GM12878 (cell line): ENCODE results near the gene GSX1. TPM values are rescaled to one million over a fixed set of nuclear protein-coding genes. Genes with fewer than 3 reads are reported as not detected.

ENCODE experiments used
- ATAC-seq: fragments of 200-7000 bp; cut with Tn5 transposase; 3 replicates; pipeline ENCODE4 v1.9.1; 2020; ENCODE audit warnings: mild to moderate bottlenecking, moderate library complexity
- BruUV-seq: library from RNA; stranded (reverse); fragments of 400-500 nt; replicated peaks from 2 replicates; lab custom pipeline; 2021; lab: Mats Ljungman, UMichigan
- CTCF ChIA-PET: fragments of 300-600 bp; sonication (Branson Sonifier 250); formaldehyde crosslinking; extraction: SDS; loops from one replicate; lab custom pipeline; 2021; ENCODE audit warnings: inconsistent platforms; lab: Yijun Ruan, JAX
- POLR2A ChIA-PET: fragments of 350-600 bp; formaldehyde crosslinking; extraction: SDS; loops from one replicate; lab custom pipeline; 2021; ENCODE audit warnings: inconsistent platforms; lab: Charles Lee
- RAD21 ChIA-PET: fragments of 300-600 bp; sonication (Branson Sonifier 250); formaldehyde crosslinking; loops from one replicate; lab custom pipeline; 2023; ENCODE audit warnings: antibody characterized with exemption; ENCODE audit not compliant: unreplicated experiment; lab: Charles Lee
- SMC1A ChIA-PET: fragments of 300-600 bp; sonication (Branson Sonifier 250); formaldehyde crosslinking; loops from one replicate; lab custom pipeline; 2023; ENCODE audit not compliant: unreplicated experiment, uncharacterized antibody; lab: Charles Lee
- DNase-seq: peaks from one replicate; pipeline ENCODE4 v3.0.0-alpha.2; 2011; ENCODE audit warnings: low read depth, low spot score
- FAIRE-seq: peaks from 3 replicates; lab custom pipeline; 2011; peaks lifted over from hg19 to GRCh38; lab: Jason Lieb, UNC
- H2AFZ ChIP-seq: 2 replicates; pipeline ENCODE4 v1.6.0; 2011; ENCODE audit warnings: low read depth, low read length, control low read depth; ENCODE audit not compliant: control insufficient read depth
- H3K27ac ChIP-seq: 2 replicates; pipeline ENCODE4 v1.5.1; 2011; ENCODE audit warnings: control low read depth; ENCODE audit not compliant: control insufficient read depth, insufficient read depth
- H3K27me3 ChIP-seq, 2 experiments: replicated peaks in 1 of 2; 2 replicates each; pipeline versions ENCODE4 v1.6.0 to v1.6.1; 2011; ENCODE audit warnings: low read length in 1 of 2; ENCODE audit not compliant: control insufficient read depth in 2 of 2, insufficient read depth in 2 of 2
- H3K36me3 ChIP-seq, 2 experiments: 2 replicates each; pipeline ENCODE4 v1.5.1; 2011; ENCODE audit warnings: low read length in 1 of 2; ENCODE audit not compliant: control insufficient read depth in 2 of 2, insufficient read depth in 2 of 2
- H3K4me1 ChIP-seq: 2 replicates; pipeline ENCODE4 v1.6.1; 2011; ENCODE audit warnings: mild to moderate bottlenecking, low read length, moderate library complexity, mixed read lengths; ENCODE audit not compliant: control insufficient read depth, insufficient read depth
- H3K4me2 ChIP-seq: 2 replicates; pipeline ENCODE4 v1.6.0; 2011; ENCODE audit warnings: control low read depth; ENCODE audit not compliant: control insufficient read depth, insufficient read depth
- H3K4me3 ChIP-seq: fragments of 200-600 bp; sonication (generic); 2 replicates; pipeline ENCODE4 v1.5.1; 2016
- H3K79me2 ChIP-seq: 2 replicates; pipeline ENCODE4 v1.6.0; 2011; ENCODE audit warnings: low read length; ENCODE audit not compliant: control insufficient read depth, insufficient read depth
- H3K9ac ChIP-seq: 2 replicates; pipeline ENCODE4 v1.8.0; 2011; ENCODE audit warnings: low read length, control low read depth, mixed read lengths; ENCODE audit not compliant: control insufficient read depth, insufficient read depth
- H3K9me3 ChIP-seq: replicated peaks from 3 replicates; pipeline ENCODE4 v1.5.1; 2011; ENCODE audit warnings: mild to moderate bottlenecking, low read length; ENCODE audit not compliant: control insufficient read depth, insufficient read depth
- H4K20me1 ChIP-seq: 2 replicates; pipeline ENCODE4 v1.6.0; 2011; ENCODE audit not compliant: control insufficient read depth, insufficient read depth
- BHLHE40 ChIP-seq, 2 experiments: fragments of 450-650 bp in 1 of 2; IDR thresholded peaks; 2 replicates each; pipeline ENCODE4 v1.6.1; 2011 to 2017; ENCODE audit warnings: low read depth in 2 of 2, borderline replicate concordance in 1 of 2, improper control_type of control experiment in 1 of 2, low read length in 1 of 2, mild to moderate bottlenecking in 1 of 2
- CBFB ChIP-seq: IDR thresholded peaks from 2 replicates; pipeline ENCODE4 v1.6.1; 2016; ENCODE audit warnings: antibody characterized with exemption, low read depth
- EED ChIP-seq: sonication (generic); IDR thresholded peaks from 2 replicates; pipeline ENCODE4 v1.6.1; 2016; ENCODE audit warnings: antibody characterized with exemption, low read depth
- FOS ChIP-seq: IDR thresholded peaks from 3 replicates; pipeline ENCODE4 v1.6.1; 2011; ENCODE audit warnings: borderline replicate concordance; ENCODE audit not compliant: insufficient read length; ENCODE audit errors: extremely low read depth
- HDAC2 ChIP-seq: fragments of 200-600 bp; sonication (generic); IDR thresholded peaks from 2 replicates; pipeline ENCODE4 v1.6.1; 2017
- IKZF1 ChIP-seq: fragments of 450-650 bp; conservative IDR thresholded peaks from 2 replicates; pipeline ENCODE4 v1.6.1; 2017; ENCODE audit warnings: antibody characterized with exemption, mild to moderate bottlenecking
- KDM1A ChIP-seq: fragments of 200-600 bp; sonication (generic); IDR thresholded peaks from 2 replicates; pipeline ENCODE4 v1.6.1; 2016; ENCODE audit warnings: borderline replicate concordance
- LARP7 ChIP-seq: fragments of 450-650 bp; IDR thresholded peaks from 2 replicates; pipeline ENCODE4 v1.6.1; 2017; ENCODE audit warnings: mild to moderate bottlenecking
- MTA2 ChIP-seq: fragments of 450-650 bp; IDR thresholded peaks from 2 replicates; pipeline ENCODE4 v1.6.1; 2016; ENCODE audit warnings: low read depth, mild to moderate bottlenecking, moderate library complexity
- MYC ChIP-seq: IDR thresholded peaks from 2 replicates; pipeline ENCODE4 v1.6.1; 2011; ENCODE audit warnings: mild to moderate bottlenecking, low read length, moderate library complexity, inconsistent platforms; ENCODE audit not compliant: insufficient read depth, insufficient replicate concordance, insufficient read length, severe bottlenecking
- NFYB ChIP-seq: IDR thresholded peaks from 2 replicates; pipeline ENCODE4 v1.6.1; 2011; ENCODE audit warnings: low read depth, mild to moderate bottlenecking, low read length, improper control_type of control experiment, moderate library complexity; ENCODE audit not compliant: insufficient read depth
- POLR2AphosphoS2 ChIP-seq: IDR thresholded peaks from 2 replicates; pipeline ENCODE4 v1.6.1; 2011; ENCODE audit warnings: low read depth, mild to moderate bottlenecking, low read length, improper control_type of control experiment, moderate library complexity
- RAD21 ChIP-seq: IDR thresholded peaks from 2 replicates; pipeline ENCODE4 v1.6.1; 2011; ENCODE audit warnings: mild to moderate bottlenecking, low read depth, low read length, moderate library complexity; ENCODE audit not compliant: insufficient read depth
- SMC3 ChIP-seq: IDR thresholded peaks from 2 replicates; pipeline ENCODE4 v1.6.1; 2011; ENCODE audit warnings: low read length, improper control_type of control experiment, borderline replicate concordance
- SREBF2 ChIP-seq: IDR thresholded peaks from 2 replicates; pipeline ENCODE4 v1.6.1; 2012; ENCODE audit warnings: mild to moderate bottlenecking, low read length
- SUPT20H ChIP-seq: IDR thresholded peaks from 2 replicates; pipeline ENCODE4 v1.6.1; 2011; ENCODE audit warnings: low read depth, mild to moderate bottlenecking, low read length, moderate library complexity, borderline replicate concordance; ENCODE audit not compliant: control insufficient read depth
- TBL1XR1 ChIP-seq: IDR thresholded peaks from 2 replicates; pipeline ENCODE4 v1.6.1; 2012; ENCODE audit warnings: low read depth, low read length, improper control_type of control experiment
- YY1 ChIP-seq: IDR thresholded peaks from 2 replicates; pipeline ENCODE4 v1.6.1; 2011; ENCODE audit warnings: low read depth, mild to moderate bottlenecking, low read length
- WGBS: methylation state at CpG from one replicate; pipeline ENCODE4 v1.1.6; 2016; ENCODE audit warnings: low lambda C conversion rate; ENCODE audit not compliant: insufficient replicate concordance, insufficient coverage; ENCODE audit errors: missing lambda C conversion rate; 5-methylcytosine and 5-hydroxymethylcytosine counted together
- in situ Hi-C: fragments of 300-500 bp; cut with MboI; formaldehyde crosslinking; loops from 9 replicates; pipeline ENCODE4 v1.14.3; 2018; ENCODE audit warnings: mixed read lengths
- intact Hi-C: fragments of 100-400 bp; cut with micrococcal nuclease; formaldehyde crosslinking; loops from one replicate; pipeline ENCODE4 v1.14.2; 2022; ENCODE audit not compliant: unreplicated experiment
- polyA plus RNA-seq, 11 experiments: library from polyadenylated mRNA; depleted of rRNA in 4 of 11; unstranded in 6 of 11; stranded (reverse) in 5 of 11; fragments of >200 nt; fragmentation: Nextera tagmentation in 4 of 11; fragmentation: Illumina TruSeq in 1 of 11; extraction: Ambion mirVana in 4 of 11; extraction: Trizol in 1 of 11; gene quantifications; 1 replicate in 1 of 11; 2 replicates in 10 of 11; pipeline versions ENCODE4 v1.2.1 to v1.2.3, GENCODE V29; 2011 to 2016; ENCODE audit warnings: inconsistent platforms in 2 of 11, missing spikeins in 2 of 11, low read depth in 1 of 11
- total RNA-seq, 4 experiments: library from RNA; depleted of rRNA in 3 of 4; stranded (reverse); fragments of >200 nt in 3 of 4; fragmentation: Illumina TruSeq in 1 of 4; extraction: Trizol in 1 of 4; gene quantifications; 2 replicates each; pipeline versions ENCODE4 v1.2.1 to v1.2.3, GENCODE V29; 2013 to 2021
- TF ChIP-seq, protein P1 (sequence below), 3 experiments: IDR thresholded peaks in 2 of 3; conservative IDR thresholded peaks in 1 of 3; 2 replicates each; pipeline ENCODE4 v1.5.1; 2011; ENCODE audit warnings: low read depth in 3 of 3, low read length in 3 of 3, mild to moderate bottlenecking in 3 of 3, control low read depth in 2 of 3, moderate library complexity in 2 of 3, inconsistent platforms in 1 of 3, mixed read lengths in 1 of 3; ENCODE audit not compliant: control insufficient read depth in 2 of 3, insufficient read depth in 1 of 3; ENCODE audit errors: extremely low read depth in 1 of 3

Gene GSX1
- total and polyA plus RNA-seq, 10 of the 15 experiments (the other 5 are each of a cell fraction or from before 2014, with no cell fraction given) = not detected

DNA sequence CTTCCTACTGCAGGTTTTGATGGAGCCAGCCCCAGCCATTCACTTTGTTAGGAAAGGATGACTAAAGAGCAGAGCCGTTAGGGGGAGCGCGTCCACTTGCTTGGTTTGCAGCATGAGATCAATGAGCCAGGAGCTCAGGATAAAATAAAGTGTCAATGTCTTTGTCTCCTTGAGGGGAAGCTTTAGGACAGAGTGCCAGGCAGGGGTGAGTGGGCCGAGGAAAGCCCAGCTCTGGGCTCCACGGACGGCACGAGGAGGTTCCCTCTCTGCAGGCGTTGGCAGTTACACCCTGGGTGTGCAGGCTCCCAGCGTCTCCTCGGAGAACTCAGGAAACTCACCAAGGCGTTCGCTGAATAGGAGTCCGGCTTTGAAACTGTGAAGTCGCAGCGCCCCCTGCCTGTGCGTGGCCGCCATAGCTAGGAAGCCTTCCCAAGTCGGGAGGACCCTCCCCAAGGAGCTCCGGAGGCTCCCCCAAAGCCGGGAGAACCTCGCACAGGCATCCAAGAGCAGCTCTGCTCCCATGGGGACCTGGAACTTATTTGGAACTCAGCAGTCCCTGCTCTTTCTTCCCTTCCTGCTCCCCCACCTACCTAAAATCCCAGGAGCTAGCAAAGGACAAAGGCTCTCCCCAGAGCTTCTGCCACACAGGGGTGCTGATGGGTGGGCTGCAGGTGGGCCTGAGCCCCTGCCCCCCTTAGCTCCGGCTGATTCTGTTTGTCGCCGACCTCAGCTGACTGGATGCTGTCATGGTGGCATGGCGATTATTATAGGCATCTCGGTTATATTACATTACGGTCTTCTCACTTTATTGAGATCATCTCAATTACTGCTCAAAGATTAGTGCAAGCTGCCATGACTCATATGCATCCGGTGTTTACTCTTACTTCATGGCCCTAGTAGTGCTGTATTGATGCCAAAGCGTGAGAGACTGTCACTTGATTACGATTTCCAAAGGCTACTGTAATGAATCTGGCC is 34.4 kb downstream of the GSX1 start:
- WGBS = 11% methylated on average over 29 of the region's 30 CpGs
- BruUV-seq = no TSS peak
- POLR2A ChIA-PET = interaction anchor here (0.6 kb wide), 1 partner anchor 168 kb away, joined by 4 read pairs; no protein-coding TSS in a partner anchor
- TF ChIP-seq MYC (no peak), POLR2AphosphoS2 (no peak), CBFB (no peak), LARP7 (peak; percentile 53; the same call in 1 of the 2 replicates), SREBF2 (no peak), BHLHE40 (IDR thresholded peaks at IDR 0.05; ENCODE audit: borderline replicate concordance in 1 of 2, low read depth in 2 of 2, low read length in 1 of 2) (0 out of 4 replicates have a peak, but pooled peaks of 1 of the 2 experiments have one; percentile 16), KDM1A (no peak), SUPT20H (no peak), FOS (no peak), SMC3 (peak; percentile 96), NFYB (no peak), TBL1XR1 (no peak), MTA2 (no peak), YY1 (peak; percentile 61; the same call in 1 of the 2 replicates), RAD21 (peak; percentile 87), EED (peak; percentile 22; the same call in 1 of the 2 replicates), IKZF1 (0 out of 2 replicates have a peak, but pooled peaks have one; percentile 33), HDAC2 (no peak)
- TF ChIP-seq, protein P1, sequence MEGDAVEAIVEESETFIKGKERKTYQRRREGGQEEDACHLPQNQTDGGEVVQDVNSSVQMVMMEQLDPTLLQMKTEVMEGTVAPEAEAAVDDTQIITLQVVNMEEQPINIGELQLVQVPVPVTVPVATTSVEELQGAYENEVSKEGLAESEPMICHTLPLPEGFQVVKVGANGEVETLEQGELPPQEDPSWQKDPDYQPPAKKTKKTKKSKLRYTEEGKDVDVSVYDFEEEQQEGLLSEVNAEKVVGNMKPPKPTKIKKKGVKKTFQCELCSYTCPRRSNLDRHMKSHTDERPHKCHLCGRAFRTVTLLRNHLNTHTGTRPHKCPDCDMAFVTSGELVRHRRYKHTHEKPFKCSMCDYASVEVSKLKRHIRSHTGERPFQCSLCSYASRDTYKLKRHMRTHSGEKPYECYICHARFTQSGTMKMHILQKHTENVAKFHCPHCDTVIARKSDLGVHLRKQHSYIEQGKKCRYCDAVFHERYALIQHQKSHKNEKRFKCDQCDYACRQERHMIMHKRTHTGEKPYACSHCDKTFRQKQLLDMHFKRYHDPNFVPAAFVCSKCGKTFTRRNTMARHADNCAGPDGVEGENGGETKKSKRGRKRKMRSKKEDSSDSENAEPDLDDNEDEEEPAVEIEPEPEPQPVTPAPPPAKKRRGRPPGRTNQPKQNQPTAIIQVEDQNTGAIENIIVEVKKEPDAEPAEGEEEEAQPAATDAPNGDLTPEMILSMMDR (IDR thresholded peaks at IDR 0.05 in 2 of 3, conservative IDR thresholded peaks at IDR 0.05 in 1 of 3; ENCODE audit: control insufficient read depth in 2 of 3, extremely low read depth in 1 of 3, insufficient read depth in 1 of 3, low read depth in 3 of 3, low read length in 3 of 3) = peak; percentile 87 to 96 (median 94)

More for the DNA sequence above, 34.4 kb downstream of the GSX1 start:
- Histone ChIP-seq H3K79me2 (no peaks in the 10 kb centered on the region), H2AFZ (no peak overlapping the region), H3K9ac (no peak overlapping the region), H3K4me1 (no peaks in the 10 kb centered on the region), H3K4me2 (peak overlapping the region; percentile 28; the same call in 1 of the 2 replicates), H3K4me3 (no peak overlapping the region), H3K27ac (no peak overlapping the region), H3K27me3 (peaks cover 2 to 6% of the 10 kb centered on the region in 2 experiments), H4K20me1 (no peaks in the 10 kb centered on the region; the same call in 1 of the 2 replicates), H3K9me3 (no peaks in the 10 kb centered on the region), H3K36me3 (no peaks in the 10 kb centered on the region)
- ChIA-PET SMC1A (interaction anchor here (0.6 to 7.8 kb wide), 48 partner anchors 8 to 880 kb away, joined by 3 to 112 read pairs (median 4); no protein-coding TSS in a partner anchor), CTCF (interaction anchor here (0.5 to 8.7 kb wide), 87 partner anchors 8 to 972 kb away, joined by 3 to 360 read pairs (median 5); partner anchors contain the start of genes CDX2, POLR1D and URAD), RAD21 (interaction anchor here (0.7 to 7.6 kb wide), 45 partner anchors 11 to 880 kb away, joined by 3 to 163 read pairs (median 4); no protein-coding TSS in a partner anchor)
- peak; percentile 12 for DNase-seq
- intact Hi-C loops = loop anchor here (1.0 to 5.0 kb wide), 7 partner anchors 56 to 839 kb away; no protein-coding TSS in a partner anchor
- FAIRE-seq = peak; percentile 23
- in situ Hi-C loops = loop anchor here (5.0 kb wide), 3 partner anchors 156 to 844 kb away; no protein-coding TSS in a partner anchor
- ATAC-seq = peak; percentile 83
